Measurements from ENCODE around the gene SNAI3. TPM values are rescaled to one million over a fixed set of nuclear protein-coding genes. Genes with fewer than 3 reads are reported as not detected.

SNAI3 gene
- total RNA-seq, 2 donors from 2014 or later, result 0.43 to 0.56 TPM

DNA sequence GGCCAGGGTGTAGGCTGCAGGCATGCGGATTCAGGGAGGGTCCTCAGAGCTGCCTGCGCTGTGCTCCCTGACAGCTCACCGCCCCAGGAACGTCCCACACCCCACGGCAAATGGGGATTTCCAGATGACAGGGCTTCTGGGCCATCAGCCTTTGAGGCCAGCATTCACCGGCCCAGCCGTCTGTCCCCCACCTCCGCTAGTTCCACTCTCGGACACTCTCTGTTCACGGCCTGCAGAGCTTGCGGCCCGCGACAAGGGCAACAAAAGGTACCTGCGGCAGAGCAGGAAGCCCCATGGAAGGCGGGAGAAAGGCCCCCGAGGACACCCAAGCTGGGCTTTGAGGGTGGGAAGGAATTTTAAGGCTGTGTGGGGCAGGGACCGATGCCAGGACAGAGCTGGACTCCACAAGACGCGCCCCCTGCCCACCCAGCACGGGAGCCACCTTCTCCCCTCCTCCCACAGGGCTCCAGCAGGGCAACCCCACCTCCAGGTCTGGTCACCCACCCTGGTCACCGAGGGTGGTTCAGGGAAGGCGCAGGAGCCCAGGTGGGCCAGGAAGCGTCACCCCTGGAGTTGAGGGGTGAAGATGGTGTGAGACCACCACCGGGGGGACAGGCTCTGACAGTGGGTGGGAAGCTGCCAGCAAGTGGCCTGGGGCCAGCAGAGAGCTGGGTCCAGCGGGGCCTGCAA is 29.9 kb downstream of the SNAI3 start:
- intact Hi-C loops (cut with DNase I), result no loop called here
- DNase-seq (ENCODE audit: low spot score), result no peak

DNA sequence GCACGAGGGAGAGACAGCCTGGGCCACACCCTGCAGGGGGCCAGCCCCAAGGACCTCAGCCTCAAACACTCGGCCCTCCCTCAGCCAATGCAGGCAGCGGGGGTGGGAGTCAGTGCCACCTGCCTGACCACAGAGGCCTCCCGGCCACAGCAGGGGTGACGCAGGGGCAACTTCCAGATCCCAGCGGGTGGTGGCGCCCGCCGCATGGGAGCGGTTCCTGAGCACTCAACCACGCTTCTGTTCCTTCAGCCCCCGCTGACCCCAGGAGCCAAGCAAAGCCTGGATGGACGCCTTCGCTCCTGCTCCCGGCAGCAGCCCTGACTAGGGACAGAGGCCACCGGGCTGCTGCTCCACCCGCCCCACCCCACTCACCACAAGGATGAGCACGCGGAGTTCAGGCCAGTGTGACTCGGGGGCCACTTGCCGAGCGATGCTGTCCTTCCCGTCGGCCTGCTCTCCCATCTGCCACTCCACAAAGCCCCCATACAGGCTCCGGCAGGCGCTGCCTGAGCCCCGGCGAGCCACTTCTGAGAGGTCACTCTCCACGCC is 30.5 kb downstream of the SNAI3 start:
- DNase-seq (ENCODE audit: low spot score), result no peak
- intact Hi-C loops (cut with DNase I), result no loop called here

- intact Hi-C loops (cut with DNase I), result no loop called here
- peak; percentile 78 for DNase-seq (ENCODE audit: low spot score)
These were observed 31.1 kb downstream of the SNAI3 start for GRCh38 chr16:88655053-88655732.

GRCh38 chr16:88654363-88655052 is 31.8 kb downstream of the SNAI3 start:
- DNase-seq (ENCODE audit: low spot score), result peak; percentile 76

DNA sequence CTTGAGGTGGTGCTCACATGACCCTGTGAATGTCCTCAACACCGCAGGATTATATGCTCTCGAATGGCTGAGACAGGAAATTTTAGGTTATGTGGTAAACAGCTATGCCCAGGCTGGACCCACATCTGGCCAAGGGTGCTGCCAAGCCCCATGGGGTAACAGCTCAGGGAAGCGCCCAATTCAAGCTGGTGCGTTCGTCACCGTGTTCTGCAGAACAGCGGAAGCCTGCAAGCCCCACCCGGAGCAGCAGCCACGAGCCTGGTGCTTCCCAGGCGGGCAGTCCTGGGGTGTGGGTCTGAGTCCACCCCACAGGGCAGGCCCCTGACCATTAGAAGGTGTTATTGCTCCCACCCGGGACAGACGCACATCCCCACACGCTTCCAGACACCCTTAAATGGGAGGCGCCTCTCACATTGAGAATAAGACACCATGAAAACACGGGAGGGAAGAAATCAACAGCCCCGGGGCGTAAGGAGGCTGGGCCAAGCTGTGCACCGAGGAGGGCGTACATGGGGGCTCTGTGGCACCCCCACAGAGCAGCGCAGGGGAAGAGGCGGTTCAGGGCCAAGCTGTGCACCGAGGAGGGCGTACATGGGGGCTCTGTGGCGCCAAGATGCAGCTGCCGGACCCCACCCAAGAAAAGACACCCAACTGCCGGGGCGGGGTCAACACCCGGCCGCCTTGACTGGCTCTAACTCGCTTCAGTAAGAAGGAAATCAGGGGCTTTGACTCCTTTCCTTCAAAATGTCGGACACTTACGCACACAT is 32.5 kb downstream of the SNAI3 start:
- peak; percentile 79 for DNase-seq (ENCODE audit: low spot score)
- intact Hi-C loops (cut with DNase I), result no loop called here

More at GRCh38 chr16:88654363-88655052, 31.8 kb downstream of the SNAI3 start:
- intact Hi-C loops (cut with DNase I), result no loop called here

- DNase-seq (ENCODE audit: low spot score), result peak; percentile 79
- intact Hi-C loops (cut with DNase I), result no loop called here
These were observed 33.2 kb downstream of the SNAI3 start for GRCh38 chr16:88653101-88653500.

DNA sequence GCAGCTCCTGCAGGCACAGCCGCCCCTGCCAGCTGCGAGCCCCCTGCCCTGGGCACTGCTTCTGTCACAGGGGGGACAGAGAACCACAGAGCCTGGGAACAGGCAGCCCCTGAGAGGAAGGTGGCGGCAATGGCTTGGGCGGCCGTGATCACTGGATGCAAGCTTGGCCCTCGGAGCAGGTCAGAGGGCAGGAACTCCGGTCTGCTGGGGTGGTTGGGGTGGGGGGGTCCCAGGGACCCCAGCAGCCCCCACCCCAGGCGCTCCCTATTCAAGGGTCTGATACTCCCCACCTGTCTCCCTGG is 33.6 kb downstream of the SNAI3 start:
- intact Hi-C loops (cut with DNase I), result no loop called here
- DNase-seq (ENCODE audit: low spot score), result no peak

- intact Hi-C loops (cut with DNase I), result no loop called here
- DNase-seq (ENCODE audit: low spot score), result peak; percentile 82
These were observed 34.1 kb downstream of the SNAI3 start for GRCh38 chr16:88651989-88652761.

DNA sequence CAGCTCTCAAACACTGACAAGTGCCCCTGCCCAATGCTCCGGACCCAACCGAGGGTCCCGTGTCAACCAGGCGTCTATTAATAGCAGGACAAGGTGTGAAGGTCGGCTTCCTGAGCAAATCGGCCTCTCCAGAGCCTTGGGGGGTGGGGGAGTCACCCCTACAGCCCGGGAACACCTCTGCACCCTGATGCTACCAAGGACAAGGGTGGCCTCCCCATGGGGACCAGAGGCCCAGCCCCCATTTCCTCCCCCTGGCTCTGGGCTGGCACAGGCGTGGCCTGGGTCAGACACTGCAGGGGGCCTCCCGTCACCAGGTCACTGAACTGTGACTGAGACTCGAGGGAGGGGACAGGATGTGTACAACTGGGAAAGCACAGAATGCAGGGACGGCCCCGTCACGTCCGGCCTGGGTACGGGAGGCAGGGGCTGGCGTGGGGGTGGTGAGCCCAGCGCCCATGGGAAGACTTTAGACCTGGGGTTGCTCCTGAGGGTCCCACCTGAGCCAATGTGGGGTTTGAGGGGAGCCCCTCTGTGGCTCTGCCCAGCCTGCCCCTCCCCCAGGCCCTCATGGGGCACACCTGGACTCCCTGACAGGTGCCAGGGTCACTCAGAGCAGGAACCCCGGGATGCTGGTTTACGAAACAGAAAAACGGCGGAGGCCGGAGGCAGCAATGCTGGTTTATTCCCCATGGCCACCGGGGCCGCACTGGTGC is 34.9 kb downstream of the SNAI3 start:
- DNase-seq (ENCODE audit: low spot score), result peak; percentile 88
- intact Hi-C loops (cut with DNase I), result no loop called here

DNA sequence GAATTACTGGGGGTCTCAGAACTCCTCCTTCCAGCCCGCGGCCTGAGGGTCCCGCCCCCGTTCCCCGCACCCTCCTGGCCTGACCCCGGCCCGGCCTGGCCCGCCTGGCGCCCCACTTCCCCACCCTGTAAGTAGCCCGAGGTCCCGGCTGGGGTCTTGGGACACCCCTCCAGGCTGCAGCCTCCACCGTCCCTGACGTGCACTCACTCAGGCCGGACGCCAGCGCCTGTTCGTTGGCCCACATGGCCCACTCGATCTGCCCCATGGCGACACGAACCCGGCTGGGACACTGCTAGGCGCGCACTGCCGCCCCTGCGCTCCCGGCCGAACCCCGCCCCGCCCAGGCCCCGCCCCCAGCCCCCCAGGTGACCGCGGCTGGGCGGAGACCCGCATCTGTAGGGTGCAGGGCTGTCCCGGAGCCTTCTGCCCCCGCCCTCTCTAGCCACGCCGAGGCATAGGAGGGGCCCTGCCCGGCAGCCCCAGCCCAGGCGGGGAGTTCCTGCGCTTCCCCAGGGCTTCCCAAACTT is 35.5 kb downstream of the SNAI3 start, which contains the start of gene CYBA:
CYBA (minus strand) TSS at position 305 of the 527 bp plus-strand sequence; CDS start at position 265, 40 bp downstream.
- intact Hi-C loops (cut with DNase I), result no loop called here
- DNase-seq (ENCODE audit: low spot score), result peak; percentile 95

- peak; percentile 86 for DNase-seq (ENCODE audit: low spot score)
- intact Hi-C loops (cut with DNase I), result no loop called here
These were observed 36.2 kb downstream of the SNAI3 start for GRCh38 chr16:88649924-88650748.

- no peak for DNase-seq (ENCODE audit: low spot score)
- intact Hi-C loops (cut with DNase I), result no loop called here
These were observed 36.9 kb downstream of the SNAI3 start for GRCh38 chr16:88649195-88649923.

DNA sequence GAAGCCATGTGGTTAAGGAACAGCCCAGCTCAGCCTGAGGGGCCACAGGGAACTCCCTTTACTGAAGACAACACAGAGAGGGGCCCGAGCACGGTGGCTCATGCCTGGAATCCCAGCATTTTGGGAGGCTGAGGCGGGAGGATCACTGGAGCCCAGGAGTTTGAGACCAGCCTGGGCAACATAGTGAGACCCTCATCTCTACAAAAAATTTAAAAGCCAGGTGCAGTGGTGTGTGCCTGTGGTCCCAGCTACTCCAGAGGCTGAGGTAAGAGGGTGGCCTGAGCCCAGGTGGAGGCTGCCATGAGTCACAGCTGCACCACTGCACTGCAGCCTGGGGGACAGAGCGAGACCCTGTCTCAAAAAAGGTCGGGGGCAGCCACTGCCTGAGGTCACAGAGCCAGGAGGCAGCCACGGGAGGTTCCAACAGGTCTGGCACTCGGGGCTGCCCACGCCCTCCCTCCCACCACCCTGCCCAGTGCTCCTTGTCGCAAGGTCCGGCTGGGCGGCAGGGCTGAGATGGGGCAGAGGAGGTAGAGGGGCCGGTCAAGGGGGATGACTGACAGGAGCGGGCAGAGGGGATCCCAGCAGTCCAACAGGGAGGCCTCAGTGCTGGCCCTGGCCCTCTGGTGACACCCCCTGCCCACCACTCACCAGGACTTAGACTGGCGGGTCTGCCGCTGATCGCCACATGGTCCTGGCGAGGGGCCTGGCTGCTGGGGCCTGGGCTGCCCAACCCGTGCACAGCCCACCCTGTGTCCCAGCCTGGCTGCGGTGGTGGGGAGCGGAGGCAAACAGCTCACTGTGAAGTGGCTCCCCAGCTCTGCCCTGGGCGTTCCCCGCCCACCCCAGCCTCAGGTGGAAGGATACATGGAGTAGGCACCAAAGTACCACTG is 38.9 kb downstream of the SNAI3 start:
- no peak for DNase-seq (ENCODE audit: low spot score)

GRCh38 chr16:88646345-88647034 is 39.8 kb downstream of the SNAI3 start:
- intact Hi-C loops (cut with DNase I), result no loop called here
- no peak for DNase-seq (ENCODE audit: low spot score)

More for the DNA sequence above, 38.9 kb downstream of the SNAI3 start:
- intact Hi-C loops (cut with DNase I), result no loop called here

GRCh38 chr16:88645941-88646340 is 40.4 kb downstream of the SNAI3 start:
- DNase-seq (ENCODE audit: low spot score), result no peak
- intact Hi-C loops (cut with DNase I), result no loop called here
